GM21619 (cell line): ENCODE measurements around the gene GNG13.
"Not testable (repeated sequence)": the region's sequence is repeated elsewhere in the genome, so short reads cannot be mapped to it uniquely, and the experiment has no call there.

Experiments
- ATAC-seq: cut with Tn5 transposase; IDR thresholded peaks from one replicate; pipeline ENCODE4 v1.9.1; 2021; ENCODE audit not compliant: unreplicated experiment

The GNG13 gene, protein sequence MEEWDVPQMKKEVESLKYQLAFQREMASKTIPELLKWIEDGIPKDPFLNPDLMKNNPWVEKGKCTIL

GRCh38 chr16:799948-800833 is at the start of gene GNG13:
TSS of gene GNG13 (minus strand) at chr16:800734. CDS start at chr16:799077, 1,657 bp downstream.
- ATAC-seq, result no peak

DNA sequence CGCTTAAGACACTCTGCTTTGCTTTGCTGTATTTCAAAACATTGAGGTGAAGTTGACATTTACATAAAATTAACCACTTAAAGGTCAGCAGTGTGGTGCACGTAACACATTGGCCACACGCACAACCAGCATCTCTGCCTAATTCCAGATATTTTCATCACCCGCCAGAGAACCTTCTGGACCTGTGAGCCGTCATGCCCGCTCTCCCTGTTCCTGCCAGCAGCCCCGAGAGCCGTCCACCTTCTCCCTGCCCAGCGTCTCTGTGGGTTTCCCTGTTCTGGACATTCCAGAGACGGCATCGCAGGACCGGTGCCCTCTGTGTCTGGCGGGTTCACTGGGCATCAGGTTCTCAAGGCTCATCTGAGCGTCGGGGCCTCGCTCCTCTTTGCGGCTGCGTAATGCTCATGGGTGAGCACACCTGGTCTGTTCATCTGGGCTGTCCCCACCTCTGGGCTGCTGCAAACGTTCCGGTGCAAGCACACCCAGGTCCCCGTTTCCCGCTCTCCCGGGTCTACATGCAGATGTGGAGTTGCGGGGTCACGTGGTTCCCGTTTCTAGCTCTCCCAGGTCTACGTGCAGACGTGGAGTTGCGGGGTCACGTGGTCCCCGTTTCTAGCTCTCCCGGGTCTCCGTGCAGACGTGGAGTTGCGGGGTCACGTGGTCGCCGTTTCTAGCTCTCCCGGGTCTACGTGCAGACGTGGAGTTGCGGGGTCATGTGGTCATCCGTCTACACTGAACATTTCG is 48.1 kb upstream of the GNG13 start:
- ATAC-seq, result no peak

GRCh38 chr16:847681-848445 is 47.3 kb upstream of the GNG13 start:
- ATAC-seq, result no peak

- ATAC-seq, result no peak
Observed at GRCh38 chr16:847151-847550, 46.6 kb upstream of the GNG13 start.

DNA sequence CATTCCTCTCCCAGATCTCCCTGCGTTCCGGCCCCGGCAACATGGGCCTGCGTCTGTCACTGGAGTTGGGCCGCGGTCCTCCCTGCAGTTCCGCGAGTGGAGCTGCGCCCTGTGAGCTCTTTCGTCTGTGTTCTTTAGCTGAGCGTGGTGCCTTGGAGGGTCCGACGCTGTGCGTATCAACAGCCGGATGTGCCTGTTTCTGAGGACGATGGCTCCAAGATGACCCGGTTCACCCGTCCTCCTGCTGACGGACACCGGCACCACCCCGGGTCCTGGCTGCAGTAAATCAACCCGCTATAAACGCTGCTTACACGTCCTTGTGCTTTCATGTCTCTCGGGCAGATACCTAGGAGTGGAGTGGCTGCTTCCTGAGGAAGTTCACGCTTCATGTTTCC is 44.8 kb upstream of the GNG13 start:
- ATAC-seq, result no peak

GRCh38 chr16:844638-845350 is 44.3 kb upstream of the GNG13 start:
- ATAC-seq, result no peak

DNA sequence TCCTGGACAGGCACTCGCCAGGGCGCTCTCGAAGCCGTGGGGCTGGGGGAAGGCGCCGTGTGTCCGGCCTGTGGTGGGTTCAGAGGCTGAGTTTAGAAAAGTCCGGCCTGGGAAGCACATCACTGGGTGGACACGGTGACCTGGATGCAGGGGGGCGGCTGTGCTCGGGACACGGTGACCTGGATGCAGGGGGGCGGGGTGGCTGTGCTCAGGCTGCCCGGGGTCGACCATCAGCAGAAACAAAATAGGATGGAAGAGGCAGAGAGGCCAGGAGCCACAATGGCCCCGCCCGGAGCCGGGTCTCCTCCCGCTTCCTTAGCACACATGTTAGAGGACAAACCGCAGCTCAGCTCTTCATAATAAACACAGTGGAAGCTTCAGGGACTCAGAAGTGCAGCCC is 43.2 kb upstream of the GNG13 start:
- ATAC-seq, result no peak

DNA sequence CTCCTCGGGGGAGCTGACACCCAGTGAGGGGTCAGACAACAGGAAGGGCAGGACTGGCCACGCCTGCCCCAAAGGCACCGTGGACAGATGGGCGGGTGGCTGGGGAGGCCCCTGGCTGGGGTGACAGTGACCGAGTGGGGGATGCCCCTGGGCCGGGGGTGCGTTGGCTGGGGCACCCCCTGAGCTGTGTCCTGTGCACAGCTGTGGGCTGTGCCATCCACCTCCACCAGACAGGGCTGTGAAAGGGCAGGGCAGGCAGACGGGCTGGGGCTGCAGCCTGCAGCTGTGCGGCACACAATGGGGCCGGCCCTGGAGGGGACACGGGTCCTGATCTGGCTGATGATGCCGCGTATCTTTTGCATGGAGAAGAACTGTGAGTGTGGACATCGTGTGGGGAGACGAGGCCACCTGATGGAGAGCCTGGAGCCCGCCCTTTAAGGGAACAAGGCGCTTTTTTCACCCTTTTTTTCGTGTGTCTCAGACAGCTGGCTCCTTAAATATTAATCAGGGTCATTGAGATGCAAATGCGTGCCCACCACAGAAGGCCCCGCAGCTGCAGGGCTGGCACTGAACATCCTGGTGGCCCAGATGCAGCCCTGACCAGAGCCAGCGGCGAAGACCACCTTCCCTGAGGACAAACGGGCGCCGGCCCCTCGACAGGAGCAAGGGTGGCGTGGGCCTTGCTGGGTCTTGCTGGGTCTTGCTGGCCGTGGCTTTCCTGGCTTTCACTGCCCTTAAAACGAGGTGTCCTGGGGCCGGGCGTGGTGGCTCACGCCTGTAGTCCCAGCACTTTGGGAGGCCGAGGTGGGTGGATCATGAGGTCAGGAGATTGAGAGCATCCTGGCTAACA is 42.4 kb upstream of the GNG13 start:
- no peak for ATAC-seq

GRCh38 chr16:842061-842476 is 41.5 kb upstream of the GNG13 start:
- no peak for ATAC-seq

DNA sequence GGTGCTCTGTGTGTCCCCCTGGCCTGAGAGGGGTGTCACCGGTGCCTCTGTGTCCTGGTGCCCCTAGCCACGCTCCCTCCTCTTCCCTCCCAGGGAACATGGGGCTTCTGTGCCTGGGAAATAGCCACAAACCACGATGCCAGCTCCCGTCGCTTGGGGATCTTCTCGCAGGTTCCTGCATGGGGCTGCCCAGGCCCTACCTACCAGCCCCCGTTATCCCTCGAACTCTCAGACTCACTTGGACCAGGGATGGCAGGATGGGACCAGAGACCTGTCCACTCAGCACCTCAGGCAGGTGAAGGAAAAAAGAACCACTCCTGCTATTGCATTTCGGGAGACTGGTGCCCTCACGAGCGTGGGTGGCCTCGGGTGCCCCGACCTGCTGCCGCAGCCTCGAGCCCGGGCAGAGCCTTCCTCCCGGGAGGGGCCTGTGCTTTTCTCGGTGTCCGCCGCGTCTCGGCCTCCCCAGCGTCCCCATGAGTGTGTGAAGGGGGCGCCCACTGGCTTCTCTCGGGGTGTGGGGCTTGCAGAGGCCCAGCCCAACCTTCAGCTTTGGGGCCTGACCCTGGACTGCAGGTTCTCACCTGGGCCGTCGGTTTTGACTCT is 41.0 kb upstream of the GNG13 start:
- ATAC-seq, result no peak

DNA sequence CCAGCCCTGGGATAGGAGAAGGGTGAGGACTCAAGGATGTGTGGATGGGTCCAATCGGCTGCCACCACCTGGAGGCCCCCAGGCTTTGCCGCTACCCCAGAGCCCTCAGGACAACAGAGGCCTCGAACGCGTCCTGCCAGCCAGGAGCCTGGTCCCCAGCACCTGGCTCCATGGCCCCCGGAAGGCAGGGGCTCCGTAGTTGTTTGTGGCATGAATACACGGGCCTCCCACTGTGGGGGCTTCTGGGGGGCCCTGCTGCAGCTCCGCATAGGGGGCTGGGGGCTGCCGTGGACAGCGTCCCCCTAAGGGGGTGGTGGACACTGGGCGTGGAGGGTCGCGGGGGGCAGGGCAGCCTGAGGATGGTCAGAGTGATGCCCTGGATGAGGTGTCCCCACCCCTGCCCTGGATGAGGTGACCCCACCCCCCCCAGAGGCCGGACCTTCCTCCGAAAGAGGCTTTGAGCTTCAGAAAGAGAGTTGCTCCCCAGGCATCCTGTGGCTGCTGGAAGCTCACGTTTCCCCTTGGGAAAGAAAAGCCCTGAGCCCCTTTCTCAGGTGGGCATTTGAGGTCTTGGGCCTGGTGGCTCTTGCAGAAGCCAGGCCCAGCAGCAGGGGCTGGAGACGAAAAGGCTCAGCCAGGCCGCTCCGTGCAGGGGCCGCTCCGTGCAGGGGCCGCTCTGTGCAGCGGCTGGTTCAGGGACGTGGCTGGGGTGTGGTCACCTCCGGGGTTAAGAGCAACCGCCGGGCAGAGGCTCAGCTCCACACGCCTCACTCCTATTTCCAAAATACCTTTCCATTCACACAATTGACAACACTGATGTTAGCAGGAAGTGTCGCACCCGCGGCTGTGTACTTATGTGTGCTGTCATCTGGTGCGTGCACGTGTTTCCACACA is 40.3 kb upstream of the GNG13 start:
- no peak for ATAC-seq

GRCh38 chr16:839643-840408 is 39.3 kb upstream of the GNG13 start:
- no peak for ATAC-seq

GRCh38 chr16:838741-839140 is 38.2 kb upstream of the GNG13 start:
- no peak for ATAC-seq

GRCh38 chr16:836822-837221 is 36.3 kb upstream of the GNG13 start:
- not testable (repeated sequence) for ATAC-seq

DNA sequence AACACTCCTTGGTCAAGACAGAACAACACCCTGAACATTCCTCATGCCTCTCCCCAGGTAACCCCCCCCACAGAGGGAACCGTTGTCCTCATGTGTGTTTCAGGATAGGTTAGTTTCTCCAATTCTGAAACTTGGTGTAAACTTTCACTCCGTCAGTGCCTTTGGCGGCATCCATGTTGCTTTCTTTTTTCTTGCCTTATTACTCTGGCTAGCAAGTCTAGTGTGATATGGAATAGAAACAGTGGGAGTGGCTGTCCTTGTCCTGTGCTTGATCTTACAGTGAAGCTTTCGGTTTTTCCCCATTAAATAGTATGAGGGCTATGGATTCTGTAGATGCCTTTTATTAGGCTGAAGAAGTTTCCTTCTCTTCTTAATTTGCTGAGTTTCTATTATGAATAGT is 35.7 kb upstream of the GNG13 start:
- ATAC-seq, result no peak

DNA sequence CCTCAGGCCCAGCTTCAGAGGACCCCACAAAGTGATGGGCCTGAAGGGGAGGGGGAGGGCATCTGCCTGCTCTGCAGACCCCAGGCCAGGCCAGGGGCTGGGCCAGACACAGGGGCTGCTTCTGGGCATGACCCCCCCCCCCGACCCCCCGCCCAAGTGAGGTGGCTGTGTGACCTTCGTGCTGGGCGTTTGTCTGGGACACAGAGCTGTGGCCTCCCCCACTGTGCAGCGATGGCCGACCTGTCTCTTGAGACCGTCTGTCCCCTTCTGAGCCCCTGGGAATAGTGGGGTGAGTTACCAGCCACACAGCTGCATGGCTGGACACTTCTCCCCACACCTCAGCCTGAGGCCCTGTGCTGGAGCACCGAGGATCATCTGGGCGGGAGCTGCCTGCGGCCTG is 34.8 kb upstream of the GNG13 start:
- ATAC-seq, result no peak

DNA sequence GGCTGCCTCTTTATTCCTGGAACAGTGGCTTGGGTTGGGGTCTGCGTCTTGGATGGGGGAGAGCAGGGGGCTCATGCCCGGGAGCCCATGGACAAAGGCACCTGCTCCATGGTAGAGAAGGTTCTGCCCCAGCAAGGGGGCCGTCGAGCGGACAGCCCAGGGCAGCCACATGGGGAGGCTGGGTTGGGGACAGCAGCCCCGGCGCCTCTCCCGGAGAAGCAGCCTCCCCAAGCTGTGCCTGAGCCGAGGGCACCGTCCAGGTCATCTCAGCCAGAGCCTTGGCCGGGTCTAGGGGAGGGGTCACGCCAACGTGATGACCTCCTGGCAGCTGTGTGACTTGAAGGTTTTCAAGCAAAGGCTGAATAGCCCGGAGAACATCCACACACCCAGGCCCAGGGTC is 32.9 kb upstream of the GNG13 start:
- no peak for ATAC-seq
